GM21515 (cell line): ENCODE data around the gene TRIB2.

Source experiments
- ATAC-seq: cut with Tn5 transposase; IDR thresholded peaks from one replicate; pipeline ENCODE4 v1.9.1; 2021; ENCODE audit not compliant: unreplicated experiment

The TRIB2 gene

GRCh38 chr2:12771154-12771553 is 54.4 kb downstream of the TRIB2 start:
- no peak for ATAC-seq

DNA sequence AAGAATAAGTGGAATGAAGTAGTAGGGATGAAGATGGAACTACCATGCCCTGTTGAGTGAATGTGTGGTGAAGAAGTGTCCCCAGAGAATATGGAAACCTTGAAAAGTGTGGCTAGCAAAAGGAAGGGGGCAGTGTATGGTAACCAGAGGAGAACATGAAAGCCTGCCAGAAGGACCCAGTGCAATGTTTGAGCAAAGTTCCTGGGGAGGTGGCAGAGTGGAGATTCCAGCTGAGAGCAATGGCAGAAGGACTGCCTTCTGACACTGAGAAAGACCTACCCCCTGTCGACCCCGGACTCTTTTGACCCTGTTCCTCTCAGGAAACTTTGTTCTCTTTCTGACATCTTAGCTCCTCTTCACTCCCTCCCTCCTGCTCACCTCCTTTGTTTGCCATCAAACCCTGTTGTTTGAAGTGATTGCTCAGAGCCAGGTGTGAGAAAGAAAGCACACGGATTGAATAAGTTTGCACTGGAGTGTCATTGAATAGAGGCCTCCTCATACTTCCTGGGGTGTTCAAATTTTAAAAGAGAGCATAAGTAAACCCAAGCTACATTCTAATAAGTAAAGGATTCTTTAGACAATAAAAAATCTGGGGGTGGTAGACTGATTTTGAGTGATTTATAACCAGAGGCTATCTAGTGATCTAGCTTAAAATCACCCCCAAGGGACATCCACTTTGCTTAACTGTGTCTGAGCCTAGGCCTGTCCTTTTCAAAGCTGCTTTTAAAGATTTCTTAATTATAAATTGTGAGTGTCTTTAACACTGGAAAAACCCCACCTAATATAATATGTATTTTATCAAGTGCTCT is 57.1 kb downstream of the TRIB2 start:
- ATAC-seq, result no peak

- ATAC-seq, result no peak
Measured at GRCh38 chr2:12774395-12774727, 57.6 kb downstream of the TRIB2 start.

- no peak for ATAC-seq
Measured at GRCh38 chr2:12776521-12776961, 59.8 kb downstream of the TRIB2 start.

GRCh38 chr2:12778369-12778768 is 61.6 kb downstream of the TRIB2 start:
- ATAC-seq, result no peak

GRCh38 chr2:12778811-12779579 is 62.3 kb downstream of the TRIB2 start:
- ATAC-seq, result no peak

DNA sequence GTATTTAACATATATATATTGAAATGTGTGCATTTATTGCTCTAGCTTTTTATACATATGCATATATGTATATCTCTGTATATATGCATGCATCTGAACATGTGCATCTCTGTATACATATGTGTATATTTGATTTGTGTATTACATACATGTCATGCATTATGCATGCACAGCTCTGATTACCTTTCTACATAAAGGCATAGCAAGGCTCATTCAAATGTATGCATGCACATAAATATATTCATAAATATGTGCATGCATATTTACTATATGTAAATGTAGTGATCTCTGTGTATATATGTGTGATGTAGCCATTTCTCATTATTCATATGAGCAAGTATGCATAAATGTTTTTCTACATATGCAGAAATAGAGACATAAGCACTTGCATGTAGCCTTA is 64.6 kb downstream of the TRIB2 start:
- ATAC-seq, result no peak

GRCh38 chr2:12787891-12788801 is 71.4 kb downstream of the TRIB2 start:
- no peak for ATAC-seq

DNA sequence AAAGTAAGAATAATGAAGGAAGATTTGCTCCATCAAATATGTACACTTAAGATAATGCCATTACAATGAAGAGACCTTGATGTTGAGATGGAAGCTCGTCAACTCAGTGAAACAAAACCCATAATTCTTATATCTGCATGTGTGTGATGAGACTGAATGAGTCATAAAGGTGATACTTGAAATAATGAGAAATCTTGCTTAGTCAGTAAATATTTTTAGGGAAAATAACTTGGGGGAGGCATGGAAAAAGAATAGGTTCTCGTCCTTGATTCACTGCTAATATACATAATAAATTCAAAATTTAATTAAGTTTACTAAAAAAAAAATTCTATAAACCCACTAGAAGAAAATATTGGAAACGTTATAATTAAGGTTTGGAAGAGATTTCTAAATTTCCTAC is 75.2 kb downstream of the TRIB2 start:
- no peak for ATAC-seq
